ENCODE data around the gene ZBED1.
"Not testable (repeated sequence)": the region's sequence is repeated elsewhere in the genome, so short reads cannot be mapped to it uniquely, and the experiment has no call there.

Gene ZBED1

DNA sequence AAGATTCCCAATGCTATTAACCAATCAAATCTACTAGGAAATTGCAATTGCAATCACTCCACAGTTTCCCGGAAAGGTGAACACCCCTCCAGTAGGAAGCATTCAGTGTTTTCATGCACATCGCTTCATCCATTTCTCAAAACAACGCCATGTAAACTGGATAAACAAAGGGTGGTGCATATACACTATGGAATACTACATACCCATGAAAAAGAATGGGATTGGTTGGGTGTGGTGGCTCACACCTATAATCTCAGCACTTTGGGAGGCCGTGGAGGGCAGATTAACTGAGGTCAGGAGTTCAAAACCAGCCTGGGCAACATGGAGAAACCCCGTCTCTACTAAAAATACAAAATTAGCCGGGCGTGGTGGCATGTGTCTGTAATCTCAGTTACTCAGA lies 29.1 kb downstream of the ZBED1 start:
- DNase-seq, result no peak

DNA sequence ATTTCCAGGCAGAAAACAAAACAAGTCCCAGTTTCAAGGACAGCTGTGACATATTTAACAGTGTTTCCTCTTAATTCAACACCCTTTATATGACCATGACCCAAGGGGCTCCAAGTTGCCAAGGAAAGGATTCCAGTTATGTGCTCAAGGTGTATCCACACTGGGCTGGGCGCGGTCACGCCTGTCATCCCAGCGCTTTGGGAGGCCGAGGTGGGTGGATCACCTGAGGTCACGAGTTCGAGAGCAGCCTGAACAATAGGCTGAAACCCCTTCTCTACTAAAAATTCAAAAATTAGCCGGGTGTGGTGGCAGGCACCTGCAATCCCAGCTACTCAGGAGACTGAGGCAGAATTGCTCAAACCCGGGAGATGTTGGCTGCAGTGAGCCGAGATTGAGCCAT lies 29.6 kb downstream of the ZBED1 start:
- DNase-seq, result not testable (repeated sequence)

DNA sequence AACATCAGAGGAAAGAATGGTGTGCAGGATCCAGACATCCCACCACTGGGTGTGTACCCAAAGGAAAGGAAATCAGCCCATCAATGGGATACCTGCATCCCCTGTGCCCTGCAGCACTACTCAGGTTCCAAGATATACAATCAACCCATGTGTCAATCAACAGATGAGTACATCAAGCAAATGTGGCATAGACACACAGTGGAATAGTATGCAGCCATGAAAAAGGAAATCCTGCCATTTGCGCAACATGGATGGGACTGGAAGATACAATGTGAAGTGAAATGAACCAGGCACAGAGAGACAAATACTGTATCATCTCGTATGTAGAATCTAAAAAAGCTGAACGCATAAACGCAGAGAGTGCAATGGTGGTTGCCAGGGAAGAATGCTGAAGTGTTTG lies 30.9 kb downstream of the ZBED1 start:
- not testable (repeated sequence) for DNase-seq

DNA sequence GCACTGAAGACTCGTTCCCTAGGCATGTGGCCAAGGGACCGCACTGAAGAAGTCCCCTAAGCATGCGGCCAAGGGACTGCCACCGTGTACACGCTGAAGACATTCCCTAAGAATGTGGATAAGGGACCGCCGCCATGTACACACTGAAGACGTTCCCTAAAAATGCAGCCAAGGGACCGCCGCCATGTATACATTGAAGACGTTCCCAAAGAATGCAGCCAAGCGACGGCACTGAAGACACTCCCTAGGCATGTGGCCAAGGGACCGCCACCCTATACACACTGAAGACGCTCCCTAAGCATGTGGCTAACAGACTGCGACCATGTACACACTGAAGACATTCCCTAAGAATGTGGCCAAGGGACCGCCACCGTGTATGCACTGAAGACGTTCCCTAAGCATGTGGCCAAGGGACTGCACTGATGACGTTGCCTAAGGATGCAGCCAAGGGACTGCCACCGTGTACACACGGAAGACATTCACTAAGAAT lies 31.5 kb downstream of the ZBED1 start:
- DNase-seq, result no peak

DNA sequence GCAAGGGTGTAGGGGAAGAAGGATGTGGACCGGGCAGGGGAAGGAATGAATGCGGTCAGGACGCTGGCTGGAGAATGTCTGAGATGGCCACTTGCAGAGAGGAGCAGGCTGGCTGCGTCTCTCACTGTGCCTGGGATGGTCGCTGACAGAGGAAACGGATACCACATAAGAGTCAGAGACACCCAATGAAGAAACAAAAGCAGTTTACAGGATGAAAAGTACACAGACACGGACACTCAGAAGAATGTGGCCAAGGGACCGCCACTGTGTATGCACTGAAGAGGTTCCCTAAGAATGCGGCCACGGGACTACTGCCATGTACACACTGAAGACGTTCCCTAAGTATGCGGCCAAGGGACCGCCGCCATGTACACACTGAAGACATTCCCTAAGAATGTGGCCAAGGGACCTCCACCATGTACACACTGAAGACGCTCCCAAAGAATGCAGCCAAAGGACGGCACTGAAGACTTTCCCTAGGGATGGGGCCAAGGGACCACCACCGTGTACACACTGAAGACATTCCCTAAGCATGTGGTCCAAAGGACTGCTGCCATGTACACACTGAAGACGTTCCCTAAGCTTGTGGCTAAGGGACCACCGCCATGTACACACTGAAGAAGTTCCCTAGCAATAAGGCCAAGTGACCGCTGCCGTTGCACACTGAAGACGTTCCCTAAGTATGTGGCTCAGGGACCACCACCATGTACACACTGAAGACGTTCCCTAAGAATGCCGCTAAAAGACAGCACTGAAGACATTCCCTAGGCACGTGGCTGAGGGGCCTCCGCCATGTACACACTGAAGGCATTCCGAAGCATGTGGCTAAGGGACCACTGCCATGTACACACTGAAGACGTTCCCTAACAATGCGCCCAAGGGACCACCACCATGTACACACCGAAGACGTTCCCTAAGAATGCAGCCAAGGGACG lies 32.2 kb downstream of the ZBED1 start:
- no peak for DNase-seq

DNA sequence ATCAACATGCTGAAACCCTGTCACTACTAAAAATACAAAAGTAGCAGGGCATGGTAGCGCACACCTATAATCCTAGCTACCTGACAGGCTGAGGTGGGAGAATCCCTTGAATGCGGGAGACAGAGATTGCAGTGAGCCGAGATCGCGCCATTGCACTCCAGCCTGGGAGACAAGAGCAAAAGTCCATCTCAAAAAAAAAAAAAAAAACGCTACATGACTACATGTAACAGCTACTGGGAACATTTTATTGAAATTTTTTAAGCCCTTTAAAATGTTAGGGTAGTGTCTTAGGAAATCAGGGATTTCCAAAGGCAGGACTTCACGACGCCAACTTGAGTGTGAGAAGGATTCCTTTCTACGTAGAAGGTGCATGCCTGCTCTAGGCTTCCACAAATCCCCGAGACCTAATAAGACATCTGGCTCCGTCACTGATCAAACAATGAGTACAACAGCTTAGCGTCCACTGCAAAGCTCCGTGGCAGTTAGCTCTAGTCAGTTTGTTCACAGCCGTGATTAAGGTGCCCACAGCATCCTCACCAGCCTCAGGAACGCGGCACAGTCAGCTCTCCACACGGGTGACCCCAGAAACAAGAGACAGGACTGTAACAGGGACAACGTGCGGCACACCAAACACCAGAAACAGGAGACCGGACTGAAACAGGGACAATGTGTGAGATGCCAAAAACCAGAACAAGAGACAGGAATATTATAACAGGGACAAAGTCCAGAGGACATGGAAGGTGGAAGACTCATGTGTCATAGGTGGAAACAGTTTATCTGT lies 33.7 kb downstream of the ZBED1 start:
- no peak for DNase-seq

DNA sequence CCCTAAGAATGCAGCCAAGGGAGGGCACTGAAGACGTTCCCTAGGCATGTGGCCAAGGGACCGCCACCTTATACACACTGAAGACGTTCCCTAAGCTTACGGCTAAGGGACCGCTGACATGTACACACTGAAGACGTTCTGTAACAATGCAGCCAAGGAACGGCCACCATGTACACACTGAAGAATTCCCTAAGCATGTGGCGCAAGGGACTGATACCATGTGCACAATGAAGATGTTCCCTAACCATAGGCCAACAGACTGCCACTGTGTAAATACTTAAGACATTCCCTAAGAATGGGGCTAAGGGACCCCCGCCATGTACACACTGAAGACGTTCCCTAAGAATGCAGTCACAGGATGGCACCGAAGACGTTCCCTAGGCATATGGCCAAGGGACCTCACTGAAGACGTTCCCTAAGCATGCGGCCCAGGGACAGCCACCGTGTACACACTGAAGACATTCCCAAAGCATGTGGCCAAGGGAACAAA lies 36.1 kb downstream of the ZBED1 start:
- DNase-seq, result no peak

DNA sequence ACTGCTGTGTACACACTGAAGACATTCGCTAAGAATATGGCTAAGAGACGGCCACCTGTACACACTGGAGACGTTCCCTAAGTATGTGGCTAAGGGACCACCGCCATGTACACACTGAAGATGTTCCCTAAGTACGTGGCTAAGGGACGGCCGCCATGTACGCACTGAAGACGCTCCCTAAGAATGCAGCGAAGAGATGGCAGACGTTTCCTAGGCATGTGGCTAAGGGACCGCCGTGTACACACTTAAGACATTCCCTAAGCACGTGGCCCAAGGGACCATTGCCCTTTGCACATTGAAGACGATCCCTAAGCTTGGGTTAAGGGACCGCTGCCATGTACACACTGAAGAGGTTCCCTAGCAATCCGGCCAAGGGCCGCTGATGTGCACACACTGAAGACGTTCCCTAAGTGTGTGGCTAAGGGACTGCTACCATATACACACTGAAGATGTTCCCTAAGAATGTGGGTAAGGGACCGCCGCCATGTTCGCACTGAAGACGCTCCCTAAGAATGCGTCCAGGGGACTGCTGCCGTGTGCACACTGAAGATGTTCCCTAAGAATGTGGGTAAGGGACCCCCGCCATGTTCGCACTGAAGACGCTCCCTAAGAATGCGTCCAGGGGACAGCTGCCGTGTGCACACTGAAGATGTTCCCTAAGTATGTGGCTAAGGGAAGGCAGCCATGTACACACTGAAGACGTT lies 36.7 kb downstream of the ZBED1 start:
- no peak for DNase-seq

DNA sequence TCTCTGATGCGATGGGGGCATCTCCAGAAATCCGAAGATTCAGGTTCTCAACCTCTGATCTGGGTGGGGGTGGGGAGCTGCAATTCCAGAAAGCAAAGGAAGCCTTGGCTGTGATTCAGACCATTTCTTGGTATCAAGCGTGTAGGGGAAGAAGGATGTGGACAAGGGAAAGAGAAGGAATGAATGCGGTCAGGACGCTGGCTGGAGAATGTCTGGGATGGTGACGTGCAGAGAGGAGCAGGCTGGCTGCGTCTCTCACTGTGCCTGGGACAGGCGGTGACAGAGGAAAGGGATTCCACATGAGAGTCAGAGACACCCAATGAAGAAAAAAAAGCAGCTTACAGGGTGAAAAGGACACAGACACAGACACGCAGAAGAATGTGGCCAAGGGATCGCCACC lies 37.3 kb downstream of the ZBED1 start:
- DNase-seq, result not testable (repeated sequence)

DNA sequence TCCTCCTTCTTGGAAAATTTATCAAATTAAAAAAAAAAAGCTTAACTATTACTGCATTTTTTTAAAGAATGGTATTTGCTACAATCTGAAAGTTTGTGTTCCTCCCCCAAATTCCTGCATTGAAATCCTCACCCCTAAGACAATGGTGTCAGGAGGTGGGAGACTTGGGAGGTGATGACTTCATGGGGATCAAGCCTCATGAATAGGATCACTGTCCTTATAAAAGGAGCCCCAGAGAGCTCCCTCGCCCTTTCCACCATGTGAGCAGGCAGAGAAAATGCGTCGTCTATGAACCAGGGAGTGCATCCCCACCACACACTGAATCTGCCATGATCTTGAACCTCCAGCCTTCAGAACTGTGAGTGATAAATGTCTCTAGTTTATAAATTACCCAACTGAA lies 38.0 kb downstream of the ZBED1 start:
- DNase-seq, result no peak

DNA sequence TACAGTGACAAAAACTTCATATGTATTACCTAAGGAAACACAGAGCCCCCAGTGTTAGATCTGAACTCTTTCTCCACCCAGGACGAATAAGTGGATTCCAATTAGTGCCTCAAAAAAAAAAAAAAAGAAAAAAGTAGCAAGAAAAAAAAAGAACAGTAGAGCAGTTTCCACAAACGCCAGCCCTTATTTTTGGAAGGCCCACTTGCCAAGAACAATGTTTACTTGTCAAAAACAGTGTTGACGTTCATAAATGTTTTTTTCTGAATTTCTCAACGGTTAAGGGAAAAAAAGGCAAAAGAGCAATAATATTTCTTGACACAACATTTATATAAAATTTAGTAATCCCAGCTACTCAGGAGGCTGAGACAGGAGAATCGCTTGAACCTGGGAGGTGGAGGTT lies 38.7 kb downstream of the ZBED1 start:
- DNase-seq, result no peak

DNA sequence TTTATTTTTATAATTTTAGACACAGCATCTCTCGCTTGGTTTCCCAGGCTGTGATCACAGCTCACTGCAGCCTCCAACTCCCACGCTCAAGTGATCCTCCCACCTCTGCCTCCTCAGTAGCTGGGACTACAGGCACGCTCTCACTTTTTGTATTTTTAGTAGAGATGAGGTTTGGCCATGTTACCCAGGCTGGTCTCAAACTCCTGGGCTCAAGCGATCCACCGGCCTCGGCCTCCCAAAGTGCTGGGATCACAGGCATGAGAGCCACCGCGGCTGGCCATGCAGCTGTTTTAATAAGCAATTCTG lies 39.1 kb downstream of the ZBED1 start:
- DNase-seq, result no peak

DNA sequence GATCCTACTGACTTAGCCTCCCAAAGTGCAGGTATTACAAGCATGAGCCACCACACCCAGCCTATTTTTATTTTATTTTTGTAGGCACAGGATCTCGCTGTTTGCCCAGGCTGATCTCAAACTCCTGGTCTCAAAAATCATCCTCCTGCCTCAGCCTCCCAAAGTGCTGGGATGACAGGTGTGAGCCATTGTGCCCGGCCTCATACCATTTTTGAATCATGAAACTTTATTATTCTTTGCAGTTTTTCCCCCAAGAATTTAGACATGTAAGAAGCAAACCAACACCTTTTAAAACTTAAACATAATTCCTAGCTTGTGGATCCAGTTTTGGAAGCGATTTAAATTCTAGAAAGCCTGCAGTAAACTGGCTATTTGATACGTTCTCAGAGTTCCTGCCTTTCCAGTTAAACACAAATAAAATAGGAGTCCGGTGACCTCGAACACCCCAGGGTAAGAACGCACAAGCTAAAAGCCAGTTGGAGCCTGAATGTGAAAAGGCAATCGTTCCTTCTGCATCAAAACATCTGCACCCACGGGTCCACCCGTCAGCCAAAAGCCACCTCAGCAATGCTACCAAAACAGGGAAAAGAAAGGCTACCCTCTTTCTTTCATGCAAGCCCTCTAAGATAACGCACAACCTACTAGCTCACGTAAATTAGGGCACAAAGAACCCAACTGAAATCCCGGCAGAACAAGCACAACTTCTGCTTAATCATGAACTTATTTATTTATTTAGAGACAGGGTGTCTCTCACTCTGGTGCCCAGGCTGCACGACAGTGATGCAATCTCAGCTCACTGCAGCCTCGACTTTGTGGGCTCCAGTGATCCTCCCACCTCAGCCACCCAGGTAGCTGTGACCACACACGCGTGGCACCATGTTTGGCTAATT lies 39.7 kb downstream of the ZBED1 start:
- not testable (repeated sequence) for DNase-seq

DNA sequence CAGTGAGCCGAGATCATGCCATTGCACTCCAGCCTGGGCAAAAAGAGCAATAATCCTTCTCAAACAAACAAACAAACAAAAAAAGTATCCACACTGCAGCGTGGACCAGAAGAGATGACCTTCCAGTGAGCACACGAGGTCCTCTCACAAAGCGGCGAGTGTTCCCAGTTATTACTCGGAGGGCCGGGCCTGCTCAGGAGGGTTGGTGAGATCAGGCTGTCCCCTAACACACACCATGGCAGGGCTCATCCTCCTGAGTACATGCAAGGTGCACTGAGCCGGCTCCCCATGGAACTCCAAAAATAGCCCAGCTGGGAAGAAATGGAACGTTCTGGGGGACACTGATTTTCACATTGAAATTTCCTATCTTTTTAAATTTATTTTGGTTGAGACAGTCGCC lies 40.7 kb downstream of the ZBED1 start:
- DNase-seq, result not testable (repeated sequence)

DNA sequence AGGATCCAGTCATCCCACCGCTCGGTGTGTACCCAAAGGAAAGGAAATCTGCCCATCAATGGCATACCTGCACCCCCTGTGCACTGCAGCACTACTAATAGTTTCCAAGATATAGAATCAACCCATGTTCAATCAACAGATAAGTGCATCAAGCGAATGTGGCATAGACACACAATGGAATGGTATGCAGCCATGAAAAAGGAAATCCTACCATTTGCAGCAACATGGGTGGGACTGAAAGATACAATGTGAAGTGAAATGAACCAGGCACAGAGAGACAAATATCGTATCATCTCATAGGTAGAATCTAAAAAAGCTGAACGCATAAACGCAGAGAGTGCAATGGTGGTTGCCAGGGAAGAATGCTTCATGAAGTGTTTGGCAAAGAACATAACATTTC lies 42.5 kb downstream of the ZBED1 start:
- no peak for DNase-seq

DNA sequence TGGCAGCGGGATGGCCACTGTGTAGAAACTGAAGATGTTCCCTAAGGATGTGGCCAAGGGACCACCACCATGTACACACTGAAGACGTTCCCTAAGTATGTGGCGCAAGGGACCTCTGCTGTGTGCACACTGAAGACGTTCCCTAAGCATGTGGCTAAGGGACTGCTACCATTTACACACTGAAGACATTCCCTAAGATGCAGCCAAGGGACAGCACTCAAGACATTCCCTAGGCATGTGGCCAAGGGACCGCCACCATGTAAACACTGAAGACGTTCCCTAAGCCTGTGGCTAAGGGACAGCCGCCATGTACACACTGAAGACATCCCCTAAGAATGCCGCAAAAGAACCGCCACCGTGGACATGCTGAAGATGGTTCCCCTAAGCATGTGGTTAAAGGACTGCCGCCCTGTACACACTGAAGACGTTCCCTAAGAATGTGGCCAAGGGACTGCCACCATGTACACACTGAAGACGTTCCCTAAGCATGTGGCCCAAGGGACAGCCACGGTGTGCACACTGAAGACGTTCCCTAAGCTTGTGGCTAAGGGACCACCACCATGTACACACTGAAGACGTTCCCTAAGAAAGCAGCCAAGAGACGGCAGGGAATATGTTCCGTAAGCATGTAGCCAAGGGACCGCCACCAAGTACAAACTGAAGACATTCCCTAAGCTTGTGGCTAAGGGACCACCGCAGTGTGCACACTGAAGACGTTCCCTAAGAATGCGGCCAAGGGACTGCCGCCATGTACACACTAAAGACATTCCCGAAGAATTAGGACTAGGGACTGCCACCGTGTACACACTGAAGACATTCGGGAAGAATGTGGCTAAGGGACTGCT lies 43.3 kb downstream of the ZBED1 start:
- DNase-seq, result no peak

DNA sequence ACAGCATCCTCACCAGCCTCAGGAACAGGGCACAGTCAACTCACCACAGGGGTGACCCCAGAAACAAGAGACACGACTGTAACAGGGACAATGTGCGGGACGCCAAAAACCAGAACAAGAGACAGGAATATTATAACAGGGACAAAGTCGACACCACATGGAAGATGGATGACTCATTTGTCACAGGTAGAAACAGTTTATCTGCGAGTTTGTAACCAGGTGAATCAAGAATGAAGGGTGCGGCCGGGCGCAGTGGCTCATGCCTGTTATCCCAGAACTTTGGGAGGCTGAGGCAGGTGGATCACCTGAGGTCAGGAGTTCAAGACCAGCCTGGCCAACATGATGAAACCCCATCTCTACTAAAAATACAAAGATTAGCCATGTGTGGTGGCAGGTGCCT lies 44.7 kb downstream of the ZBED1 start:
- DNase-seq, result not testable (repeated sequence)

DNA sequence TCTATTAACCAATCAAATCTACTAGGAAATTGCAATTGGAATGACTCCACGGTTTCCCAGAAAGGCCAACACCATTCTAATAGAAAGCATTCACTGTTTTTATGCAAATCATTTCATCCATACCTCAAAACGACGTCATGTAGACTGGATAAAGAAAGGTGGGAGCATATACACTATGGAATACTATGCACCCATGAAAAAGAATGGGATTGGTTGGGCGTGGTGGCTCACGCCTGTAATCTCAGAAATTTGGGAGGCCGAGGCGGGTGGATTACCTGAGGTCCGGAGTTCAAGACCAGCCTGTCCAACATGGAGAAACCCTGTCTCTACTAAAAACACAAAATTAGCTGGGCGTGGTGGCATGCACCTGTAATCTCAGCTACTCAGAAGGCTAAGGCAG lies 46.2 kb downstream of the ZBED1 start:
- DNase-seq, result not testable (repeated sequence)

DNA sequence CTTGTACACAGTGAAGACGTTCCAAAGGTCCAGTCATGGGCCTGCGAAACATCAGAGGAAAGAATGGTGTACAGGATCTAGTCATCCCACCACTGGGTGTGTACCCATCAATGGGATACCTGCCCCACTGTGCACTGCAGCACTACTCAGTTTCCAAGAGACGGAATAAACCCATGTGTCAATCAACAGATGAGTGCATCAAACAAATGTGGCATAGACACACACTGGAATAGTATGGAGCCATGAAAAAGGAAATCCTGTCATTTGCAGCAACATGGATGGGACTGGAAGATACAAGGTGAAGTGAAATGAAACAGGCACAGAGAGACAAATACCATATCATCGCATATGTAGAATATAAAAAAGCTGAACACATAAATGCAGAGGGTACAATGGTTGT lies 48.0 kb downstream of the ZBED1 start:
- no peak for DNase-seq

DNA sequence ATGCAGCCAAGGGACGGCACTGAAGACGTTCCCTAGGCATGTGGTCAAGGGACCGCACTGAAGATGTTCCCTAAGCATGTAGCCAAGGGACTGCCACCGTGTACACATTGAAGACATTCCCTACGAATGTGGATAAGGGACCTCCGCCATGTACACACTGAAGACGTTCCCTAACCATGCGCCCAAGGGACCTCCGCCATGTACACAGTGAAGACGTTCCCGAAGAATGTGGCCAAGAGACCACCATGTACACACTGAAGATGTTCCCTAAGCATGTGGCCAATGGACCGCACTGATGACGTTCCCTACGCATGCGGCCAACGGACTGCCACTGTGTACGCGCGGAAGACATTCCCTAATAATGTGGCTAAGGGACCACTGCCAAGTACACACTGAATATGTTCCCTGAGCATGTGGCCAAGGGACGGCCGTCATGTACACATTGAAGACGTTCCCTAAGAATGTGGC lies 48.4 kb downstream of the ZBED1 start:
- no peak for DNase-seq
